OCI-LY7 (cell line): Measurements from ENCODE around the gene ENAH.

Experiments used
- CTCF ChIP-seq: fragments of 200-600 bp; sonication (generic); conservative IDR thresholded peaks from 2 replicates; pipeline ENCODE4 v1.5.1; 2014; ENCODE audit warnings: mild to moderate bottlenecking, antibody characterized with exemption, low read length, moderate library complexity, mixed read lengths
- EZH2phosphoT487 ChIP-seq: fragments of 200-600 bp; sonication (generic); IDR thresholded peaks from 2 replicates; pipeline ENCODE4 v1.6.1; 2018; ENCODE audit warnings: low read depth, borderline replicate concordance, mild to moderate bottlenecking, mixed run types, antibody characterized with exemption, low read length, moderate library complexity, mixed read lengths

- TF ChIP-seq CTCF (no peak), EZH2phosphoT487 (no peak)
These were observed 107.3 kb downstream of the ENAH start for GRCh38 chr1:225545649-225546048.
